ENCODE data around the gene ATF7IP. TPM values are rescaled to one million over a fixed set of nuclear protein-coding genes. Genes with fewer than 3 reads are reported as not detected.

Gene ATF7IP
- total RNA-seq, 1 experiment from 2014 or later, result 100 TPM

DNA sequence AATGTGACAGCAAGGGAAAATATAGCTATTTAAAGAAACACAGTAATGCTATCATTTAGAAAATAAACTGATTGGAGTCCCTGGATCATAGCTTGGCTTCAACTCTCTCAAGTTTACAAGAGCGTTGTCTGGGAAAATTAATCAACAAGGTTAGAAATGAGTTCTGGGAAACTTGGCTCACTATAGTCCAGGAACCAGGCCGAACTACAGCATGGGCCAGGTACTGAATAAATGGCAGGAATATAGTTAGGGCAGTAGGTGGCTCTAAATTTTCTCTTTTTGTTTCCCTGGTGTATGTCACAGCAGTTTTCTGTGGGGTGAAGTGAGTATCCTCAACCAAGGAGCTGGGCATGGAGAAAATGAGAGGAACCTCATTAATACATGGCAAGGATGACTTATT is 129.8 kb downstream of the ATF7IP start:
- Histone ChIP-seq H3K9me3 (ENCODE audit: low read depth, low read length, poor library complexity, severe bottlenecking) (no peaks in the 10 kb centered on the region), H3K27ac (ENCODE audit: low read depth, low read length, poor library complexity, severe bottlenecking) (no peak overlapping the region), H3K4me3 (ENCODE audit: low read depth, low read length, poor library complexity, severe bottlenecking) (no peak overlapping the region), H3K36me3 (ENCODE audit: insufficient read depth, low read length, poor library complexity, severe bottlenecking) (peaks cover 53% of the 10 kb centered on the region), H3K4me1 (ENCODE audit: insufficient read depth, low read length, poor library complexity, severe bottlenecking) (no peaks in the 10 kb centered on the region), H3K27me3 (replicated peaks; ENCODE audit: insufficient read depth, low read depth, low read length, poor library complexity) (no peaks in the 10 kb centered on the region)
- DNase-seq (ENCODE audit: low spot score), result no peak
- TF ChIP-seq EZH2 (IDR thresholded peaks at IDR 0.05; ENCODE audit: borderline replicate concordance, low read depth, low read length, poor library complexity, severe bottlenecking) (no peak), CTCF (conservative IDR thresholded peaks at IDR 0.05; ENCODE audit: low read depth, low read length) (no peak)
- no TSS peak for BruUV-seq (replicated peaks)
- ChIA-PET CTCF (no interaction called here), POLR2A (ENCODE audit: low non-redundant PET) (interaction anchor here (0.6 kb wide), 1 partner anchor 69 kb away, joined by 3 read pairs; no protein-coding TSS in a partner anchor)
- intact Hi-C loops (cut with micrococcal nuclease; ENCODE audit: unreplicated experiment), result no loop called here

DNA sequence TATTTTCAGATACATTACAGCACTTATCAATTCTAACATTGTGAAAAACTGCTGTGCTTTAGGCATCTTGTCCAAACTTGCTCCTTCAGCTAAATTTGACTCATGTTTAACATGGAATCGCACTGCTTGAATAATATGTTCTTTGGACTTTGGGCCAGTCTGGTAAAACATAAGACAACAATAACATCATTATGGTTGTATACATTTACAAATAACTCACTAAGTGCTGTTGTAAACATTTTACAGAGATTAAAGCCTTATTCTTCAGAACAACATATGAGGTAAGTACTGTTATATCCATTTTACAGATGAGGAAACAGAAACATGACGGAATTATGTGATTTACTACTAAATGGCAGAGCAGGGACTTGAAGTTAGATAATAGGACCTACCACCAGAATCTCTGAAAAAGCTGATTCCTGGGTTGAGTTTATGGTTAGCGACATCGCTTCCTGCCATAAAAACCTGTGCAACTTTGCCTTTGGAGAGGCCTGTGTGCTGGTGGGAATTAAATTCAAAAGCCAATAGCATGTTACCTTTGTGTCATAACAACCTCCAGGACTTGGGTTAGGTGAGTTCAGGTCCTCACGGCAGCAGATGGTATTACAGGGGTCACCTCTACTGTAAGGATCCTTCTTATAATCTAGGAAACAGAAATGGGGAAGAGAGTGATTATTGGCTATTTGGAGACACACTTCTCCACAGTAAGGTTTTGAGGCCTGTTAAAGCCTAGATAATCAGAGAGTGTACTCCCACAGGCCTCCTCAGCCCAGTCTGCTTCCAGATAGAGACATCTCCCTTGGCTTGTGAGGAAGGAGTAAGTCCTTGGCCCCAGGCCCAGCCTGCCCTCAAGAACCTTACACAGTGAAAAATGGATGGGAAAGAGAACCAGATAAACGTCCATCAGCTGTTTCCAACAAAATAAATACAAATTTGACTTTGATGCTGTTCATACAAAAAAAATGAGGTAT is 140.4 kb downstream of the ATF7IP start:
- Histone ChIP-seq H3K9me3 (ENCODE audit: low read depth, low read length, poor library complexity, severe bottlenecking) (no peaks in the 10 kb centered on the region), H3K36me3 (ENCODE audit: insufficient read depth, low read length, poor library complexity, severe bottlenecking) (peaks cover 4% of the 10 kb centered on the region), H3K27me3 (replicated peaks; ENCODE audit: insufficient read depth, low read depth, low read length, poor library complexity) (no peaks in the 10 kb centered on the region), H3K4me3 (ENCODE audit: low read depth, low read length, poor library complexity, severe bottlenecking) (no peak overlapping the region), H3K4me1 (ENCODE audit: insufficient read depth, low read length, poor library complexity, severe bottlenecking) (no peaks in the 10 kb centered on the region), H3K27ac (ENCODE audit: low read depth, low read length, poor library complexity, severe bottlenecking) (no peak overlapping the region)
- DNase-seq (ENCODE audit: low spot score), result no peak
- TF ChIP-seq EZH2 (IDR thresholded peaks at IDR 0.05; ENCODE audit: borderline replicate concordance, low read depth, low read length, poor library complexity, severe bottlenecking), result no peak
- TF ChIP-seq CTCF (conservative IDR thresholded peaks at IDR 0.05; ENCODE audit: low read depth, low read length), result no peak
- ChIA-PET CTCF (no interaction called here), POLR2A (ENCODE audit: low non-redundant PET) (no interaction called here)
- intact Hi-C loops (cut with micrococcal nuclease; ENCODE audit: unreplicated experiment), result no loop called here
- BruUV-seq (replicated peaks), result no TSS peak

DNA sequence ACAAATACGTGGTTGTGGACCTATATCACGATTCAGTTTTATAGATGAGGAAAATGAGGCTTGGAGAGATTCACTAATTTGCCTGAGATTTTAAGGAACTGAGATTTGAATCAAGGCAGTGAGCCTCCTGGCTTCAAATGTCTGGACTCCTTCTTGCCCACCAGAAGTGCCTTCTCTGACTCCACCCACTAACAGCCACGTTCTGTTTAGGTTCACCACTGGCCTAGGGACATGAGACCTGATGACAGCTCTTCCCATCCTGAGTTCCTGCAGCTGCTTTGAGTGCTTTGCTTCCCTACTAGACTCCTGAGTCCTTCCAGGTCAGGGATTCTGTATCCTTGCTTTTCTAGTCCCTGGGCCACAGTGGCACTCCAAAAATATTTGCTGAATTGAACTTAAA is 145.1 kb downstream of the ATF7IP start:
- H3K27me3 ChIP-seq (replicated peaks; ENCODE audit: insufficient read depth, low read depth, low read length, poor library complexity), result no peaks in the 10 kb centered on the region
- no peaks in the 10 kb centered on the region for H3K36me3 ChIP-seq (ENCODE audit: insufficient read depth, low read length, poor library complexity, severe bottlenecking)
- no peaks in the 10 kb centered on the region for H3K9me3 ChIP-seq (ENCODE audit: low read depth, low read length, poor library complexity, severe bottlenecking)
- TF ChIP-seq EZH2 (IDR thresholded peaks at IDR 0.05; ENCODE audit: borderline replicate concordance, low read depth, low read length, poor library complexity, severe bottlenecking) (no peak), CTCF (conservative IDR thresholded peaks at IDR 0.05; ENCODE audit: low read depth, low read length) (no peak)
- H3K4me1 ChIP-seq (ENCODE audit: insufficient read depth, low read length, poor library complexity, severe bottlenecking), result peaks cover 13% of the 10 kb centered on the region
- no peak overlapping the region for H3K27ac ChIP-seq (ENCODE audit: low read depth, low read length, poor library complexity, severe bottlenecking)
- H3K4me3 ChIP-seq (ENCODE audit: low read depth, low read length, poor library complexity, severe bottlenecking), result no peak overlapping the region
- BruUV-seq (replicated peaks), result no TSS peak
- ChIA-PET POLR2A (ENCODE audit: low non-redundant PET) (no interaction called here), CTCF (no interaction called here)
- intact Hi-C loops (cut with micrococcal nuclease; ENCODE audit: unreplicated experiment), result loop anchor here (5.0 kb wide), 2 partner anchors 273 to 318 kb away; no protein-coding TSS in a partner anchor
- DNase-seq (ENCODE audit: low spot score), result no peak

Data from A673 (cell line).